Suprapubic skin (tissue), 4 donors: ENCODE results near the gene EVI5L. TPM values are rescaled to one million over a fixed set of nuclear protein-coding genes. Genes with fewer than 3 reads are reported as not detected.

Source experiments
- DNase-seq, 2 donors: peaks; one replicate each; pipeline ENCODE4 v3.0.0-alpha.2; 2019; ENCODE audit warnings: low spot score in 2 of 2
- H3K27ac ChIP-seq: fragments of 200-600 bp; sonication (generic); one replicate; pipeline ENCODE4 v1.5.1; 2019
- H3K27me3 ChIP-seq: fragments of 200-600 bp; sonication (generic); one replicate; pipeline ENCODE4 v1.5.1; 2019
- H3K36me3 ChIP-seq: fragments of 200-600 bp; sonication (generic); one replicate; pipeline ENCODE4 v1.5.1; 2019
- H3K4me1 ChIP-seq: fragments of 200-600 bp; sonication (generic); one replicate; pipeline ENCODE4 v1.5.1; 2019
- H3K4me3 ChIP-seq: fragments of 200-600 bp; sonication (generic); one replicate; pipeline ENCODE4 v1.5.1; 2019; ENCODE audit warnings: mild to moderate bottlenecking
- H3K9me3 ChIP-seq: fragments of 200-600 bp; sonication (generic); one replicate; pipeline ENCODE4 v1.5.1; 2019
- EP300 ChIP-seq: sonication (generic); formaldehyde crosslinking; IDR thresholded peaks from one replicate; pipeline ENCODE4 v1.6.1; 2017; ENCODE audit warnings: antibody characterized with exemption
- POLR2A ChIP-seq, 2 donors: fragments of 450-650 bp; IDR thresholded peaks; one replicate each; pipeline ENCODE4 v1.6.1; 2017; ENCODE audit warnings: antibody characterized with exemption in 2 of 2, mild to moderate bottlenecking in 2 of 2, moderate library complexity in 2 of 2
- POLR2AphosphoS5 ChIP-seq, 3 donors: sonication (generic); formaldehyde crosslinking; IDR thresholded peaks; one replicate each; pipeline ENCODE4 v1.6.1; 2017; ENCODE audit warnings: antibody characterized with exemption in 3 of 3
- WGBS: methylation state at CpG from one replicate; pipeline ENCODE4 v1.1.5; 2018; 5-methylcytosine and 5-hydroxymethylcytosine counted together
- total RNA-seq, 4 donors: library from RNA; depleted of rRNA; stranded (reverse); fragments of >200 nt; gene quantifications; one replicate each; pipeline ENCODE4 v1.1.0, GENCODE V29; 2016
- TF ChIP-seq, protein P1 (sequence below), 2 donors: fragments of 200-600 bp in 1 of 2; fragments of 450-650 bp in 1 of 2; sonication (generic) in 1 of 2; IDR thresholded peaks; one replicate each; pipeline ENCODE4 v1.5.1; 2016 to 2019; ENCODE audit warnings: antibody characterized with exemption in 2 of 2, mild to moderate bottlenecking in 1 of 2, moderate library complexity in 1 of 2

The EVI5L gene
- total RNA-seq, 4 donors from 2014 or later = 17.2 to 29.4 (median 25.6) TPM

DNA sequence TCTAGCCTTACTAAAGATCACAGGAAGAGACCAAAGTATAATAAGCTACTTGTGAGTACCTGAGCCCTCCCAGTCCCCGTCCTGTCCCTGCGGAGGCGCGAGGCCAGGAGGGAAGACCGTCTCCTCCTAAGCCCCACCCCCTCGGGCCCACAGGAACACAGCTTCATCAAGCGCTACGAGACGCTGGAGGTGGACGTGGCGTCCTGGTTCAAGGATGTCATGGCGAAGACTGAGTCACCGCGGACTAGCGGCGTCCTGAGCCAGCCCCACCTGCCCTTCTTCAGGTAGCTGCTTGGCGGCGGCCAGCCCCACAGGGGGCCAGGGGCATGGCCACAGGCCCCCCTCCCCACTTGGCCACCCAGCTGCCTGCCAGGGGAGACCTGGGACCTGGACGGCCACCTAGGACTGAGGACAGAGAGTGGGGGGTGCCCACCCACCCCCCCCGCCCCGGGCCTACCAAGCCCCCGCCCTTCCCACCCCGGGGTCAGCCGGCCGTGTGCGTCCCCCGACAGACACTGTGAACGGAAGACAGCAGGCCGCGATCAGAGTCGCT lies 82.2 kb downstream of the EVI5L start:
- 92% methylated on average over 16 of the region's 31 CpGs for WGBS
- no peak for TF ChIP-seq EP300
- TF ChIP-seq, protein P1, sequence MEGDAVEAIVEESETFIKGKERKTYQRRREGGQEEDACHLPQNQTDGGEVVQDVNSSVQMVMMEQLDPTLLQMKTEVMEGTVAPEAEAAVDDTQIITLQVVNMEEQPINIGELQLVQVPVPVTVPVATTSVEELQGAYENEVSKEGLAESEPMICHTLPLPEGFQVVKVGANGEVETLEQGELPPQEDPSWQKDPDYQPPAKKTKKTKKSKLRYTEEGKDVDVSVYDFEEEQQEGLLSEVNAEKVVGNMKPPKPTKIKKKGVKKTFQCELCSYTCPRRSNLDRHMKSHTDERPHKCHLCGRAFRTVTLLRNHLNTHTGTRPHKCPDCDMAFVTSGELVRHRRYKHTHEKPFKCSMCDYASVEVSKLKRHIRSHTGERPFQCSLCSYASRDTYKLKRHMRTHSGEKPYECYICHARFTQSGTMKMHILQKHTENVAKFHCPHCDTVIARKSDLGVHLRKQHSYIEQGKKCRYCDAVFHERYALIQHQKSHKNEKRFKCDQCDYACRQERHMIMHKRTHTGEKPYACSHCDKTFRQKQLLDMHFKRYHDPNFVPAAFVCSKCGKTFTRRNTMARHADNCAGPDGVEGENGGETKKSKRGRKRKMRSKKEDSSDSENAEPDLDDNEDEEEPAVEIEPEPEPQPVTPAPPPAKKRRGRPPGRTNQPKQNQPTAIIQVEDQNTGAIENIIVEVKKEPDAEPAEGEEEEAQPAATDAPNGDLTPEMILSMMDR (IDR thresholded peaks at IDR 0.05) = no peak
- TF ChIP-seq POLR2AphosphoS5 (IDR thresholded peaks at IDR 0.05) = no peak
- TF ChIP-seq POLR2A (IDR thresholded peaks at IDR 0.05) = no peak

GRCh38 chr19:7912697-7913564 lies 82.9 kb downstream of the EVI5L start:
- no peaks in the 10 kb centered on the region for H3K9me3 ChIP-seq
- no peak for DNase-seq
- 98% methylated on average over 34 of the region's 39 CpGs for WGBS
- H3K36me3 ChIP-seq = peaks cover 46% of the 10 kb centered on the region
- no peak overlapping the region for H3K4me3 ChIP-seq
- no peak overlapping the region for H3K27ac ChIP-seq
- H3K27me3 ChIP-seq = peaks cover 38% of the 10 kb centered on the region
- TF ChIP-seq, protein P1 (IDR thresholded peaks at IDR 0.05) = no peak
- no peak for TF ChIP-seq EP300
- TF ChIP-seq POLR2AphosphoS5 (IDR thresholded peaks at IDR 0.05) = no peak
- TF ChIP-seq POLR2A (IDR thresholded peaks at IDR 0.05) = no peak
- peaks cover 42% of the 10 kb centered on the region for H3K4me1 ChIP-seq

More for the DNA sequence above, 82.2 kb downstream of the EVI5L start:
- Histone ChIP-seq H3K36me3 (peaks cover 46% of the 10 kb centered on the region), H3K9me3 (no peaks in the 10 kb centered on the region), H3K4me1 (peaks cover 42% of the 10 kb centered on the region), H3K27me3 (peaks cover 31% of the 10 kb centered on the region), H3K27ac (no peak overlapping the region), H3K4me3 (no peak overlapping the region)
- DNase-seq = no peak

- Histone ChIP-seq H3K27ac (no peak overlapping the region), H3K4me3 (no peak overlapping the region), H3K27me3 (peaks cover 44% of the 10 kb centered on the region), H3K4me1 (peaks cover 49% of the 10 kb centered on the region), H3K36me3 (peaks cover 46% of the 10 kb centered on the region), H3K9me3 (no peaks in the 10 kb centered on the region)
- no peak for DNase-seq
- TF ChIP-seq POLR2AphosphoS5 (IDR thresholded peaks at IDR 0.05) (no peak), POLR2A (IDR thresholded peaks at IDR 0.05) (no peak), EP300 (no peak)
- TF ChIP-seq, protein P1 (IDR thresholded peaks at IDR 0.05) = no peak
- 84% methylated on average over 10 of the region's 10 CpGs for WGBS
Measured at GRCh38 chr19:7913652-7914051, 83.6 kb downstream of the EVI5L start.

- Histone ChIP-seq H3K9me3 (no peaks in the 10 kb centered on the region), H3K27me3 (peaks cover 48% of the 10 kb centered on the region), H3K36me3 (peaks cover 43% of the 10 kb centered on the region), H3K4me3 (no peak overlapping the region), H3K4me1 (peaks cover 50% of the 10 kb centered on the region), H3K27ac (no peak overlapping the region)
- 65% methylated on average over 12 of the region's 12 CpGs for WGBS
- DNase-seq = no peak
- TF ChIP-seq POLR2A (IDR thresholded peaks at IDR 0.05) = no peak
- TF ChIP-seq EP300 = no peak
- TF ChIP-seq, protein P1 (IDR thresholded peaks at IDR 0.05) = no peak
- no peak for TF ChIP-seq POLR2AphosphoS5 (IDR thresholded peaks at IDR 0.05)
Measured at GRCh38 chr19:7914099-7914498, 84.1 kb downstream of the EVI5L start.

Other genes with a start within 250 kb of the EVI5L start
- 10 to 100 TPM; 60.5 to 82.7 (median 63.9) TPM for gene CAMSAP3, start 234.4 kb upstream of the EVI5L start, total RNA-seq
- gene XAB2, start 200.7 kb upstream of the EVI5L start, total RNA-seq = 10 to 100 TPM; 45.1 to 68.2 (median 55.5) TPM
- 10 to 100 TPM; 11.4 to 17.4 (median 12.6) TPM for gene PET100, start 200.4 kb upstream of the EVI5L start, total RNA-seq
- gene PCP2, start 196.5 kb upstream of the EVI5L start, total RNA-seq = 1 to 10 TPM; 1.6 to 9.9 (median 1.6) TPM
- 10 to 100 TPM; 41.2 to 88.7 (median 50.9) TPM for gene STXBP2, start 193.1 kb upstream of the EVI5L start, total RNA-seq
- not detected for gene RETN, start 161.2 kb upstream of the EVI5L start, total RNA-seq
- 1 to 10 TPM in 1 of 4 donors, not detected in 3; 1.4 TPM for gene MCEMP1, start 153.1 kb upstream of the EVI5L start, total RNA-seq
- gene TRAPPC5, start 149.4 kb upstream of the EVI5L start, total RNA-seq = 100 to 1,000 TPM in 2 of 4 donors, 10 to 100 TPM in 2; 63.0 to 144 (median 103) TPM
- gene FCER2, start 128.1 kb upstream of the EVI5L start, total RNA-seq = not detected
- 1 to 10 TPM in 1 of 4 donors, under 1 TPM in 1, not detected in 2; 0.49 to 3.9 TPM for gene CLEC4G, start 98.1 kb upstream of the EVI5L start, total RNA-seq
- gene CD209, start 82.7 kb upstream of the EVI5L start, total RNA-seq = 1 to 10 TPM in 1 of 4 donors, under 1 TPM in 3; 0.16 to 1.6 (median 0.50) TPM
- not detected for gene CLEC4M, start 67.0 kb upstream of the EVI5L start, total RNA-seq
- gene PRR36, start 44.2 kb downstream of the EVI5L start, total RNA-seq = 1 to 10 TPM in 1 of 4 donors, under 1 TPM in 3; 0.26 to 1.1 (median 0.74) TPM
- gene LRRC8E, start 58.3 kb downstream of the EVI5L start, total RNA-seq = 10 to 100 TPM; 15.2 to 41.6 (median 30.9) TPM
- gene MAP2K7, start 73.7 kb downstream of the EVI5L start, total RNA-seq = 10 to 100 TPM; 25.1 to 52.4 (median 29.3) TPM
- not detected for gene TGFBR3L, start 84.6 kb downstream of the EVI5L start, total RNA-seq
- 10 to 100 TPM; 11.1 to 22.3 (median 19.6) TPM for gene SNAPC2, start 90.1 kb downstream of the EVI5L start, total RNA-seq
- 1 to 10 TPM; 1.2 to 3.6 (median 2.6) TPM for gene CTXN1, start 95.9 kb downstream of the EVI5L start, total RNA-seq
- 10 to 100 TPM; 34.6 to 85.1 (median 54.5) TPM for gene TIMM44, start 113.4 kb downstream of the EVI5L start, total RNA-seq
- 10 to 100 TPM; 32.4 to 38.2 (median 37.2) TPM for gene ELAVL1, start 175.4 kb downstream of the EVI5L start, total RNA-seq
- gene CCL25, start 222.5 kb downstream of the EVI5L start, total RNA-seq = not detected